Small intestine (tissue), 7 donors: ENCODE results near the gene CARS1. TPM values are rescaled to one million over a fixed set of nuclear protein-coding genes. Genes with fewer than 3 reads are reported as not detected.
A peak's percentile ranks its signal among the peaks of the same experiment; 100 is the strongest.

Experiments
- DNase-seq, 2 donors: peaks; one replicate each; pipeline versions ENCODE4 v3.0.0 to v3.0.0-alpha.2; 2013
- FAIRE-seq: peaks from 2 replicates; lab custom pipeline; 2012; peaks lifted over from hg19 to GRCh38; lab: Jason Lieb, UNC
- H3K27ac ChIP-seq, 3 donors: one replicate each; pipeline ENCODE4 v1.5.1; 2013; ENCODE audit warnings: low read length in 2 of 3, mild to moderate bottlenecking in 2 of 3, control low read depth in 1 of 3, inconsistent platforms in 1 of 3, low read depth in 1 of 3, moderate library complexity in 1 of 3
- H3K27me3 ChIP-seq, 3 donors: one replicate each; pipeline ENCODE4 v1.6.1; 2013; ENCODE audit warnings: low read length in 3 of 3, inconsistent platforms in 1 of 3; ENCODE audit not compliant: control insufficient read depth in 3 of 3, insufficient read depth in 3 of 3
- H3K36me3 ChIP-seq, 3 donors: one replicate each; pipeline ENCODE4 v1.6.1; 2013; ENCODE audit warnings: low read length in 3 of 3, inconsistent platforms in 1 of 3, low read depth in 1 of 3, mild to moderate bottlenecking in 1 of 3, moderate library complexity in 1 of 3; ENCODE audit not compliant: control insufficient read depth in 3 of 3, insufficient read depth in 2 of 3
- H3K4me1 ChIP-seq, 3 donors: one replicate each; pipeline ENCODE4 v1.6.1; 2013; ENCODE audit warnings: low read length in 2 of 3, inconsistent platforms in 1 of 3, low read depth in 1 of 3, mild to moderate bottlenecking in 1 of 3, moderate library complexity in 1 of 3; ENCODE audit not compliant: control insufficient read depth in 3 of 3, insufficient read depth in 2 of 3
- H3K4me3 ChIP-seq, 3 donors: one replicate each; pipeline ENCODE4 v1.5.1; 2013; ENCODE audit warnings: low read length in 3 of 3, control low read depth in 1 of 3, inconsistent platforms in 1 of 3, low read depth in 1 of 3, mild to moderate bottlenecking in 1 of 3, moderate library complexity in 1 of 3
- H3K9me3 ChIP-seq, 2 donors: one replicate each; pipeline ENCODE4 v1.6.1; 2013; ENCODE audit warnings: low read depth in 1 of 2, low read length in 1 of 2; ENCODE audit not compliant: control insufficient read depth in 2 of 2, insufficient read depth in 1 of 2
- WGBS, 3 donors: extraction: QIAGEN DNeasy Blood & Tissue Kit; methylation state at CpG; one replicate each; pipeline ENCODE4 v1.1.7; 2013; 5-methylcytosine and 5-hydroxymethylcytosine counted together
- polyA plus RNA-seq, 4 donors: library from polyadenylated mRNA; stranded (reverse) in 3 of 4; unstranded in 1 of 4; fragments of 200-250 nt in 3 of 4; fragments of 120-200 nt in 1 of 4; gene quantifications; one replicate each; pipeline versions ENCODE4 v1.2.1 to v1.2.3, GENCODE V29; 2013
- donor health status: healthy with polysubstance abuse.
- donor health status: control.
- donor health status: control.
- donor health status: Bipolar disorder and iron deficiency.
- donor health status: healthy.

CARS1 gene
- polyA plus RNA-seq, 4 donors = 36.0 to 69.8 (median 42.9) TPM

GRCh38 chr11:3041699-3042441, 15.4 kb downstream of the CARS1 start:
- Histone ChIP-seq H3K27ac (peak overlapping the region in 2 of 3 donors; percentile 58 to 79), H3K36me3 (peaks cover 8 to 85% (median 8%) of the 10 kb centered on the region in 3 donors), H3K4me1 (peaks cover 0 to 21% (median 3%) of the 10 kb centered on the region in 3 donors), H3K4me3 (no peak overlapping the region), H3K27me3 (no peaks in the 10 kb centered on the region), H3K9me3 (no peaks in the 10 kb centered on the region)
- FAIRE-seq (no peak), DNase-seq (peak; percentile 51 to 87)
- WGBS, 3 donors = 50 to 79% (median 64%) methylated on average over 17 of the region's 17 CpGs

GRCh38 chr11:3040881-3041280, 16.3 kb downstream of the CARS1 start:
- H3K27me3 ChIP-seq = no peaks in the 10 kb centered on the region
- WGBS, 3 donors = 92 to 98% (median 95%) methylated on average over 9 of the region's 9 CpGs
- DNase-seq = no peak
- FAIRE-seq = no peak
- peaks cover 0 to 21% (median 3%) of the 10 kb centered on the region in 3 donors for H3K4me1 ChIP-seq
- H3K27ac ChIP-seq = no peak overlapping the region
- H3K36me3 ChIP-seq = peaks cover 8 to 81% (median 14%) of the 10 kb centered on the region in 3 donors
- no peaks in the 10 kb centered on the region for H3K9me3 ChIP-seq
- H3K4me3 ChIP-seq = no peak overlapping the region

DNA sequence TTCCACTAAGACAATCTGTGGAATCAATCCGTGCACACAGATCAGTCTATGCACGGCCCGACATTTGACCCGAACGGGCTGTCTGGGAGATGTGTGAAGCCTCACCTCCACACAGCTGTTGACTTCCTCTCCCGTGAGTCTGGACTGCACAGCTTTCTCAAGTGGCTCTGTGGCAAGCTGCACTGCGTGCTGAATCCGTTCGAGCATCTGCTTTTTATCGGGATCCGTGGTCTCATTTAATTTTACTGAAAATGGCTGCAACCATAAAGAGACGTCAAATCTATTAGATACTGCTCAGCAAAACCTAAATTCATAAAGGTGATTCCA, 19.3 kb downstream of the CARS1 start:
- no peak overlapping the region for H3K4me3 ChIP-seq
- no peaks in the 10 kb centered on the region for H3K27me3 ChIP-seq
- 80 to 85% (median 85%) methylated on average over 12 of the region's 12 CpGs for WGBS, 3 donors
- peaks cover 0 to 16% (median under 1%) of the 10 kb centered on the region in 3 donors for H3K4me1 ChIP-seq
- no peak for DNase-seq
- FAIRE-seq = no peak
- H3K36me3 ChIP-seq = peaks cover 12 to 69% (median 21%) of the 10 kb centered on the region in 3 donors
- H3K9me3 ChIP-seq = no peaks in the 10 kb centered on the region
- H3K27ac ChIP-seq = no peak overlapping the region

DNA sequence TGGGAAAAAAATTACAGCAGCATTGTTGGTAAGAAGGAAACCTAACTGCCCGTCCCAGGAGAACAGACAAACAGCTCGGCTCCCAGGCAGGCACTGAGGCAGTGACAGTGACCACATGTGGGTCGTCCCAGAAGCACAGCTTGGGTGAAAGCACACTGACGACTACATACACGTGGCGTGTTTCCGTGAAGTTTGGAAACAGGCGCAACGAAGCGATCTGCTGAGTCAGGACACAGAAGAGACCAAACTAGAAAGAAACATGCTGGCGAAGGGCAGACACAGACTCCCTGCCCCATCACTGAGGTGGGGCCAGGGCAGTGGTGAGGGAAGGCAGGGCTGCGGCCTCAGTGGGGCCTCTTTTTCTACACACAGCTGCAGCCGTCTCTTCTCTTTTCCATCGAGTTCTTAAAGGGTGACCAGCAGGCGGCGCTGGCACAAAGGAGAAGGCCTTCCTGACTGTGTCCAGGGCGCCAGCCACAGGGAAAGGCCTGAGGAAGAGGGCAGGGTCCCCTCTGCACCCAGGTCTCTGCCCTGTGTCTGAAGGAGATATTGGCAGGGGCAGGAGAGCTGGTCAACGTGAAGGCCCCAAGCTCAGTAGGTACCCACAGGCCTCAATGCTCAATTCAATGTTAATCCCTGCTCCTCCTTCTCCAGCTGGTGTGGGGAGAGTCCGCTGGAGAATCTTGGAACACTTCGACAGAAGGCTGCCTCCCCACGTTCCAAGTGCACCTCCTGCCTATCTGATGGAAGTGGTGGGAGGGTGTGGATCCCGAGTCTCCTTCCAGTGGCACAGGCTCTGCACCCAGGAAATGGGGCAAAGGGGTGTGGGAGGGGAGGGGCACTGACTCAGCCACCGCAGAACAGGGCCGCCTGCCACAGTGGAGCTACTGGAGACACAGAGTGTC, 19.9 kb downstream of the CARS1 start:
- Histone ChIP-seq H3K27me3 (no peaks in the 10 kb centered on the region), H3K4me1 (peaks cover 0 to 10% (median 0%) of the 10 kb centered on the region in 3 donors), H3K9me3 (no peaks in the 10 kb centered on the region), H3K27ac (no peak overlapping the region), H3K4me3 (no peak overlapping the region), H3K36me3 (peaks cover 12 to 69% (median 23%) of the 10 kb centered on the region in 3 donors)
- WGBS, 3 donors = 52 to 62% (median 57%) methylated on average over 22 to 24 of the region's 24 CpGs
- peak; percentile 79 to 84 for DNase-seq
- FAIRE-seq = no peak

DNA sequence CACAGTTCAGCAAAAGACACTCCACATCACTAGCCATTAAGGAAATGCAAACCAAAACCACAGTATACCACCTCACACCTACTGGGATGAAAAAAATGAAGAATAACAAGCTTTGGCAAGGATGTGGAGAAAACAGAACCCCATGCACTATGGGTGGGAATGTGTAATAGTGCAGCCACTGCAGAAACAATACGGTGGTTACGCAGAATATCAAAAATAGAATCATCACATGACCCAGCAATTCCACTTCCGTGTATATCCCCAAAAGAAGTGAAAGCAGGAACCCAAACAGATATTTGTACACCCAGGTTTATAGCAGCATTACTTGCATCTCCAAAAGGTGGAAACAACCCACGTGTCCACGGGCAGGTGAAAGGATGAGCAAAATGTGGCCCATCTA, 20.8 kb downstream of the CARS1 start:
- DNase-seq (no peak), FAIRE-seq (no peak)
- peaks cover 15 to 65% (median 22%) of the 10 kb centered on the region in 3 donors for H3K36me3 ChIP-seq
- no peaks in the 10 kb centered on the region for H3K27me3 ChIP-seq
- H3K4me3 ChIP-seq = no peak overlapping the region
- no peak overlapping the region for H3K27ac ChIP-seq
- 79 to 91% (median 84%) methylated on average over 5 of the region's 5 CpGs for WGBS, 3 donors
- H3K4me1 ChIP-seq = peaks cover 0 to 4% (median 0%) of the 10 kb centered on the region in 3 donors
- H3K9me3 ChIP-seq = no peaks in the 10 kb centered on the region

DNA sequence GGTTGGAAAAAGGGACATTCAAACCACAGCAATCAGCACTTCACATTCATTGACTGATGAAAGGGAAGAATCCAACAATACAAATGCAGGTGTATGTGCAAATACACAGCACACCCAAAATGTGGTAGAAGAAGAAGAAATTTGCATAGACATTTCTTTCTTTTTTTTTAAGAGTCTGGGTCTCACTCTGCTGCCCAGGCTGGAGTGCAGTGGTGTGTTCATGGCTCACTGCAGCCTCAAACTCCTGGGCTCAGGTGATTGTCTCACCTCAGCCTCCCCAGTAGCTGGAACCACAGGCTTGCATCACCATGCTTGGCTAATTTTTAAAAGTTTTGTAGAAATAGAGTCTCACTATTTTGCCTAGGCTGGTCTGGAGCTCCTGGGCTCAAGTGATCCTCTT, 21.9 kb downstream of the CARS1 start:
- Histone ChIP-seq H3K36me3 (peaks cover 15 to 59% (median 20%) of the 10 kb centered on the region in 3 donors), H3K9me3 (no peaks in the 10 kb centered on the region), H3K4me1 (no peaks in the 10 kb centered on the region), H3K27ac (no peak overlapping the region), H3K4me3 (no peak overlapping the region), H3K27me3 (no peaks in the 10 kb centered on the region)
- DNase-seq = no peak
- FAIRE-seq = no peak

- no peak for DNase-seq
- WGBS, 3 donors = 82 to 91% (median 87%) methylated on average over 18 of the region's 18 CpGs
- H3K27ac ChIP-seq = no peak overlapping the region
- H3K27me3 ChIP-seq = no peaks in the 10 kb centered on the region
- no peak overlapping the region for H3K4me3 ChIP-seq
- H3K9me3 ChIP-seq = no peaks in the 10 kb centered on the region
- H3K4me1 ChIP-seq = no peaks in the 10 kb centered on the region
- H3K36me3 ChIP-seq = peaks cover 17 to 68% (median 18%) of the 10 kb centered on the region in 3 donors
- no peak for FAIRE-seq
Measured at GRCh38 chr11:3030289-3031070, 26.7 kb downstream of the CARS1 start.

DNA sequence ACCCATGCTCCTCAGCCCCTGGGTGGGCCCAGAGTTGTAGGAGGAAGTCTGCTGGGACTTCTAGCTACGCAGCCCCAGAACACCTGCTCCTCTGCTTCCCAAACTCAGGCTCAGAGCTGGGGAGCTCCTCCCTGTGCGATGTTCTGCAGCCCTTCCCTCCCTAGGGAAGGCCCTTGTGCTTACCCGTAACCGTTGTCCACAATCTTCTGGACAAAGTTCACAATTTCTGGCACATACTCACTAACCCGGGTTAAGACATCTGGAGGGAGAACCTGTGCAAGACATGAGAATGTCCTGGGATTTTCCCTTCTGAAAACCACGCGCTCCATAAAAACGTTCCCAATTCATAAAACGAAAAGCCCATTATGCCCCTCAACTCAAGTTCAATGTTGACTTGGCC, 28.4 kb downstream of the CARS1 start:
- H3K4me1 ChIP-seq = no peaks in the 10 kb centered on the region
- H3K9me3 ChIP-seq = no peaks in the 10 kb centered on the region
- no peak for FAIRE-seq
- H3K36me3 ChIP-seq = peaks cover 17 to 65% (median 19%) of the 10 kb centered on the region in 3 donors
- WGBS, 3 donors = 18 to 66% (median 50%) methylated on average over 9 of the region's 9 CpGs
- H3K27ac ChIP-seq = no peak overlapping the region
- DNase-seq = peak; percentile 51 to 85
- no peak overlapping the region for H3K4me3 ChIP-seq
- no peaks in the 10 kb centered on the region for H3K27me3 ChIP-seq
